ENCODE measurements around the gene KCNQ1.

- TF ChIP-seq, protein P1, sequence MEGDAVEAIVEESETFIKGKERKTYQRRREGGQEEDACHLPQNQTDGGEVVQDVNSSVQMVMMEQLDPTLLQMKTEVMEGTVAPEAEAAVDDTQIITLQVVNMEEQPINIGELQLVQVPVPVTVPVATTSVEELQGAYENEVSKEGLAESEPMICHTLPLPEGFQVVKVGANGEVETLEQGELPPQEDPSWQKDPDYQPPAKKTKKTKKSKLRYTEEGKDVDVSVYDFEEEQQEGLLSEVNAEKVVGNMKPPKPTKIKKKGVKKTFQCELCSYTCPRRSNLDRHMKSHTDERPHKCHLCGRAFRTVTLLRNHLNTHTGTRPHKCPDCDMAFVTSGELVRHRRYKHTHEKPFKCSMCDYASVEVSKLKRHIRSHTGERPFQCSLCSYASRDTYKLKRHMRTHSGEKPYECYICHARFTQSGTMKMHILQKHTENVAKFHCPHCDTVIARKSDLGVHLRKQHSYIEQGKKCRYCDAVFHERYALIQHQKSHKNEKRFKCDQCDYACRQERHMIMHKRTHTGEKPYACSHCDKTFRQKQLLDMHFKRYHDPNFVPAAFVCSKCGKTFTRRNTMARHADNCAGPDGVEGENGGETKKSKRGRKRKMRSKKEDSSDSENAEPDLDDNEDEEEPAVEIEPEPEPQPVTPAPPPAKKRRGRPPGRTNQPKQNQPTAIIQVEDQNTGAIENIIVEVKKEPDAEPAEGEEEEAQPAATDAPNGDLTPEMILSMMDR (optimal IDR thresholded peaks at IDR 0.05 in 1 of 3, IDR thresholded peaks at IDR 0.05 in 1 of 3, conservative IDR thresholded peaks at IDR 0.05 in 1 of 3; ENCODE audit: extremely low read depth in 1 of 3, insufficient read depth in 2 of 3, low read length in 3 of 3), result no peak
- no peak for TF ChIP-seq EZH2 (IDR thresholded peaks at IDR 0.05; ENCODE audit: low read length)
Observed at GRCh38 chr11:2838676-2839294, 394.0 kb downstream of the KCNQ1 start.

Measured in keratinocyte (primary cell).